Activated T-cell treated with anti-CD3 and anti-CD28 coated beads, Interleukin-2, amount 50 U/mL, for 1 hour (primary cell): Measurements from ENCODE around the gene CNIH3.

Source experiments
- DNase-seq: peaks from one replicate; pipeline ENCODE4 v3.0.0-alpha.2; 2020

CNIH3 gene

GRCh38 chr1:224616756-224617409, 766 bp downstream of the CNIH3 start:
- DNase-seq = peak; percentile 31

- DNase-seq = no peak
These were observed 1.6 kb downstream of the CNIH3 start for GRCh38 chr1:224617410-224618355.

GRCh38 chr1:224619209-224619608, 3.1 kb downstream of the CNIH3 start:
- DNase-seq = no peak

GRCh38 chr1:224620105-224620504, 4.0 kb downstream of the CNIH3 start:
- DNase-seq = no peak

GRCh38 chr1:224621813-224622682, 5.9 kb downstream of the CNIH3 start:
- DNase-seq = no peak

GRCh38 chr1:224622831-224623230, 6.7 kb downstream of the CNIH3 start:
- DNase-seq = no peak

- DNase-seq = peak; percentile 30
These were observed 7.2 kb downstream of the CNIH3 start for GRCh38 chr1:224623310-224623714.

GRCh38 chr1:224623743-224624333, 7.7 kb downstream of the CNIH3 start:
- DNase-seq = peak; percentile 64

- DNase-seq = no peak
These were observed 8.3 kb downstream of the CNIH3 start for GRCh38 chr1:224624432-224624831.

- no peak for DNase-seq
These were observed 9.9 kb downstream of the CNIH3 start for GRCh38 chr1:224626042-224626441.

GRCh38 chr1:224629965-224630364, 13.8 kb downstream of the CNIH3 start:
- no peak for DNase-seq

- DNase-seq = no peak
These were observed 15.5 kb downstream of the CNIH3 start for GRCh38 chr1:224631462-224632115.

- no peak for DNase-seq
These were observed 16.3 kb downstream of the CNIH3 start for GRCh38 chr1:224632381-224632871.

GRCh38 chr1:224632921-224633321, 16.8 kb downstream of the CNIH3 start:
- no peak for DNase-seq

GRCh38 chr1:224635356-224635755, 19.2 kb downstream of the CNIH3 start:
- no peak for DNase-seq

GRCh38 chr1:224637515-224637914, 21.4 kb downstream of the CNIH3 start:
- DNase-seq = no peak

GRCh38 chr1:224637936-224638335, 21.8 kb downstream of the CNIH3 start:
- no peak for DNase-seq

GRCh38 chr1:224639426-224639975, 23.4 kb downstream of the CNIH3 start:
- no peak for DNase-seq

GRCh38 chr1:224640018-224640417, 23.9 kb downstream of the CNIH3 start:
- DNase-seq = no peak

- no peak for DNase-seq
These were observed 24.5 kb downstream of the CNIH3 start for GRCh38 chr1:224640587-224640986.

GRCh38 chr1:224641030-224641429, 24.9 kb downstream of the CNIH3 start:
- no peak for DNase-seq

- DNase-seq = no peak
These were observed 27.5 kb downstream of the CNIH3 start for GRCh38 chr1:224643653-224644052.
